ENCODE measurements around the gene NLRP5. TPM values are rescaled to one million over a fixed set of nuclear protein-coding genes. Genes with fewer than 3 reads are reported as not detected.

Gene NLRP5
- total and polyA plus RNA-seq, 10 donors: not detected

DNA sequence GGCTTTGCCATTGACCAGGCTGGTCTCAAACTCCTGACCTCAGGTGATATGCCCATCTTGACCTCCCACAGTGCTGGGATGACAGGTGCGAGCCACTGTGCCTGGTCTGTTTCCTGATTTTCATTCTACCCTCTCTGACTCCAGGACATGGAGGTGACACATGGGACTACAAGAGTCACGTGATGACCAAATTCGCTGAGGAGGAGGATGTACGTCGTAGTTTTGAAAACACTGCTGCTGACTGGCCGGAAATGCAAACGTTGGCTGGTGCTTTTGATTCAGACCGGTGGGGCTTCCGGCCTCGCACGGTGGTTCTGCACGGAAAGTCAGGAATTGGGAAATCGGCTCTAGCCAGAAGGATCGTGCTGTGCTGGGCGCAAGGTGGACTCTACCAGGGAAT, 40.2 kb downstream of the NLRP5 start:
- WGBS, 5 donors: 89 to 95% (median 92%) methylated on average over 15 of the region's 15 CpGs
- H3K4me3 ChIP-seq: no peak overlapping the region
- no peaks in the 10 kb centered on the region for H3K4me1 ChIP-seq
- peaks cover 0 to 60% (median under 1%) of the 10 kb centered on the region in 8 donors for H3K9me3 ChIP-seq
- no peak for DNase-seq
- H3K27ac ChIP-seq: no peak overlapping the region
- no peaks in the 10 kb centered on the region for H3K36me3 ChIP-seq
- TF ChIP-seq, protein P1, sequence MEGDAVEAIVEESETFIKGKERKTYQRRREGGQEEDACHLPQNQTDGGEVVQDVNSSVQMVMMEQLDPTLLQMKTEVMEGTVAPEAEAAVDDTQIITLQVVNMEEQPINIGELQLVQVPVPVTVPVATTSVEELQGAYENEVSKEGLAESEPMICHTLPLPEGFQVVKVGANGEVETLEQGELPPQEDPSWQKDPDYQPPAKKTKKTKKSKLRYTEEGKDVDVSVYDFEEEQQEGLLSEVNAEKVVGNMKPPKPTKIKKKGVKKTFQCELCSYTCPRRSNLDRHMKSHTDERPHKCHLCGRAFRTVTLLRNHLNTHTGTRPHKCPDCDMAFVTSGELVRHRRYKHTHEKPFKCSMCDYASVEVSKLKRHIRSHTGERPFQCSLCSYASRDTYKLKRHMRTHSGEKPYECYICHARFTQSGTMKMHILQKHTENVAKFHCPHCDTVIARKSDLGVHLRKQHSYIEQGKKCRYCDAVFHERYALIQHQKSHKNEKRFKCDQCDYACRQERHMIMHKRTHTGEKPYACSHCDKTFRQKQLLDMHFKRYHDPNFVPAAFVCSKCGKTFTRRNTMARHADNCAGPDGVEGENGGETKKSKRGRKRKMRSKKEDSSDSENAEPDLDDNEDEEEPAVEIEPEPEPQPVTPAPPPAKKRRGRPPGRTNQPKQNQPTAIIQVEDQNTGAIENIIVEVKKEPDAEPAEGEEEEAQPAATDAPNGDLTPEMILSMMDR (IDR thresholded peaks at IDR 0.05 in 8 of 11, conservative IDR thresholded peaks at IDR 0.05 in 3 of 11): no peak
- no peak for TF ChIP-seq POLR2AphosphoS5 (IDR thresholded peaks at IDR 0.05)
- no peak for TF ChIP-seq POLR2A (IDR thresholded peaks at IDR 0.05)
- intact Hi-C loops (cut with DNase I; ENCODE audit: low total_unique reads): no loop called here
- peaks cover 0 to 12% (median 0%) of the 10 kb centered on the region in 7 donors for H3K27me3 ChIP-seq (replicated peaks in 1 of 7)

- WGBS, 5 donors: 86 to 95% (median 89%) methylated on average over 18 of the region's 18 CpGs
- H3K9me3 ChIP-seq: peaks cover 0 to 16% (median 6%) of the 10 kb centered on the region in 8 donors
- intact Hi-C loops (cut with DNase I; ENCODE audit: low total_unique reads): no loop called here
- peaks cover 0 to 52% (median 0%) of the 10 kb centered on the region in 7 donors for H3K27me3 ChIP-seq (replicated peaks in 1 of 7)
- DNase-seq: no peak
- H3K4me3 ChIP-seq: no peak overlapping the region
- no peak for TF ChIP-seq POLR2AphosphoS5 (IDR thresholded peaks at IDR 0.05)
- TF ChIP-seq, protein P1 (IDR thresholded peaks at IDR 0.05 in 8 of 11, conservative IDR thresholded peaks at IDR 0.05 in 3 of 11): no peak
- TF ChIP-seq POLR2A (IDR thresholded peaks at IDR 0.05): no peak
- no peak overlapping the region for H3K27ac ChIP-seq
- no peaks in the 10 kb centered on the region for H3K36me3 ChIP-seq
- no peaks in the 10 kb centered on the region for H3K4me1 ChIP-seq
Observed at GRCh38 chr19:56053596-56053995, 67.0 kb downstream of the NLRP5 start.

DNA sequence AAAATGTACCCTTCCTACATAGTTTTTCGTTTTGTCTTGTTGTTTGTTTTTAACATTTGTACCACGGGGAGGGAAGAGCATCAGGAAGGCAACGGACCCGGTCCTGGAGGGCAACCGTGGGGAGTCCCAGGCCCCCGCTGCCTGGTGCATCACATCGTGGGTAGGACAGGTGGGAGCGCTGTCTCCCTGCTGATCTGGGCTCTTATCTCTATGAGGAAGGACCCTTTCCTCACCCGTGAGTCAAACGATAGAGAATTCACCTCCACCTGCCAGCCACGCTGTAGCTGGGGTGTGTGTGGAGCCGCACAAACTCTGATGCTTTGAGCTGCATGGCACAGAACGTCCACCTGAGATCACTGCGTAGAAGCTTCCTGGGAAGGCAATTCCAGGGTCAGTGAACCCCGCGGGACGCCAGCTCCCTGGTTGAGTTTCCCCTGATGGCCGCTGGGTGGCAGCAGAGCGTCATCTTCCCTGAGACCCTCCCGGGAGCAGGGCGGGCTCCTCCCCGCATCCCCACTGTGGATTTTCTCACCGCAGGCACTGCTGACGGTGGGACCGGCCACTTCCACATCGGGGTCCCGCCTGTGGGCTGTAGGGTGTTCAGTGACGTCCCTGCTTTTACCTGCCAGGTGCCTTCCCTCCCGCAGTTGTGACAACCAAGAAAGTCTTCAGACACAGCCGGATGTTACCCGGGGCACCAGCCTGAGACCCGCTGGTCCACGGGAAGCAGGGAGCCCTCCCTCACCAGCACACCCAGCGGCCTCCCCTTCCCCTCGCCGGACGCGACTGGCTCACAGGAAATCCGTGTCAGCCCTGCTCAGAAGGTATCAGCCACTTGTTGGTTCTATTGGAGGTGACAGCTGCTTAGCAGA, 79.8 kb downstream of the NLRP5 start:
- Histone ChIP-seq H3K36me3 (no peaks in the 10 kb centered on the region), H3K9me3 (peaks cover 0 to 5% (median 0%) of the 10 kb centered on the region in 8 donors), H3K4me1 (peaks cover 0 to 13% (median 11%) of the 10 kb centered on the region in 6 donors), H3K27ac (no peak overlapping the region), H3K4me3 (peak overlapping the region in 5 of 8 donors; percentile 4 to 58 (median 25)), H3K27me3 (replicated peaks in 1 of 7) (peaks cover 0 to 42% (median 5%) of the 10 kb centered on the region in 7 donors)
- WGBS, 5 donors: 2 to 4% (median 4%) methylated on average over 25 to 39 of the region's 39 CpGs
- intact Hi-C loops (cut with DNase I; ENCODE audit: low total_unique reads): no loop called here
- TF ChIP-seq, protein P1 (IDR thresholded peaks at IDR 0.05 in 8 of 11, conservative IDR thresholded peaks at IDR 0.05 in 3 of 11): peak; percentile 60 to 95 (median 91)
- no peak for TF ChIP-seq POLR2A (IDR thresholded peaks at IDR 0.05)
- TF ChIP-seq POLR2AphosphoS5 (IDR thresholded peaks at IDR 0.05): peak in 2 of 3 donors; percentile 23 to 29
- DNase-seq: peak; percentile 91

DNA sequence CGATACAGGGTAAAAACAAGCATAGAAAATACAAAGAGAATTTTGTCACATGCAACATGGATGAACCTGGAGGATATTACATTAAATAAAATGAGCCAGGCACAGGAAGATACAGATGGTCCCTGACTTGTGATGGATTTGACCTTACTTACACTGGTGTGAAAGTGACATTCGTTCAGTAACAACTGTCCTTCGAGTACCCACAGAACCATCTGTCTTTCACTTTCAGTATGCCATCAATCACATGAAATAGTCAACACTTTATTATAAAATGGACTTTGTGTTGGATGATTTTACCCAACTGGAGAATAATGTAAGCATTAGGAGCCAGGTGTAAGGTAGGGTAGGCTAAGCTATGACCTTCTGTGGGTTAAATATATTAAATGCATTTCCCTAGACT, 83.1 kb downstream of the NLRP5 start:
- Histone ChIP-seq H3K4me1 (peaks cover 0 to 13% (median 11%) of the 10 kb centered on the region in 6 donors), H3K27me3 (replicated peaks in 1 of 7) (peaks cover 0 to 21% (median 0%) of the 10 kb centered on the region in 7 donors), H3K4me3 (no peak overlapping the region), H3K36me3 (no peaks in the 10 kb centered on the region), H3K27ac (no peak overlapping the region), H3K9me3 (peaks cover 0 to 1% (median 0%) of the 10 kb centered on the region in 8 donors)
- 31 to 67% (median 47%) methylated on average over 3 of the region's 3 CpGs for WGBS, 5 donors
- TF ChIP-seq POLR2AphosphoS5 (IDR thresholded peaks at IDR 0.05) (no peak), POLR2A (IDR thresholded peaks at IDR 0.05) (no peak)
- intact Hi-C loops (cut with DNase I; ENCODE audit: low total_unique reads): loop anchor here (10.0 kb wide), 2 partner anchors 185 to 275 kb away; no protein-coding TSS in a partner anchor
- no peak for DNase-seq
